Activated CD8-positive, alpha-beta T cell treated with anti-CD3 and anti-CD28 coated beads, Interleukin-2, amount 10 ng/mL, durations not matched to agents 7 days and 5 days (primary cell): Measurements from ENCODE around the gene SEC23B. TPM values are rescaled to one million over a fixed set of nuclear protein-coding genes. Genes with fewer than 3 reads are reported as not detected.
"Not testable (repeated sequence)": the region's sequence is repeated elsewhere in the genome, so short reads cannot be mapped to it uniquely, and the experiment has no call there.

Experiments
- ATAC-seq: fragments of 150-1000 bp; cut with Tn5 transposase; one replicate; pipeline ENCODE4 v1.10.0; 2021; ENCODE audit warnings: moderate library complexity
- CTCF ChIA-PET: fragments of 350-600 bp; sonication (Branson Sonifier 250); formaldehyde crosslinking; loops from one replicate; lab custom pipeline; 2021; ENCODE audit warnings: antibody characterized with exemption; lab: Charles Lee
- POLR2A ChIA-PET: fragments of 350-600 bp; sonication (Branson Sonifier 250); formaldehyde crosslinking; loops from one replicate; lab custom pipeline; 2021; ENCODE audit warnings: antibody characterized with exemption; lab: Charles Lee
- DNase-seq: peaks from one replicate; pipeline ENCODE4 v3.0.0-alpha.2; 2020
- H3K27ac Mint-ChIP-seq: one replicate; pipeline ENCODE4 v1.8.0; 2021; ENCODE audit warnings: mild to moderate bottlenecking, mixed read lengths
- H3K27me3 Mint-ChIP-seq: one replicate; pipeline ENCODE4 v1.8.0; 2021; ENCODE audit warnings: low read depth, mixed read lengths
- H3K36me3 Mint-ChIP-seq: one replicate; pipeline ENCODE4 v1.8.0; 2021; ENCODE audit warnings: low read depth, mixed read lengths
- H3K4me1 Mint-ChIP-seq: one replicate; pipeline ENCODE4 v1.8.0; 2021; ENCODE audit warnings: low read depth, mixed read lengths
- H3K4me3 Mint-ChIP-seq: one replicate; pipeline ENCODE4 v1.8.0; 2021; ENCODE audit warnings: mild to moderate bottlenecking, mixed read lengths
- H3K9me3 Mint-ChIP-seq: one replicate; pipeline ENCODE4 v1.8.0; 2022; ENCODE audit warnings: mixed read lengths; ENCODE audit not compliant: insufficient read depth
- total RNA-seq, 2 experiments: library from RNA; stranded (reverse); gene quantifications; one replicate each; pipeline ENCODE4 v1.2.3, GENCODE V29; 2021

Gene SEC23B
- total RNA-seq, 2 experiments from 2014 or later, result 59.6 to 63.9 TPM

DNA sequence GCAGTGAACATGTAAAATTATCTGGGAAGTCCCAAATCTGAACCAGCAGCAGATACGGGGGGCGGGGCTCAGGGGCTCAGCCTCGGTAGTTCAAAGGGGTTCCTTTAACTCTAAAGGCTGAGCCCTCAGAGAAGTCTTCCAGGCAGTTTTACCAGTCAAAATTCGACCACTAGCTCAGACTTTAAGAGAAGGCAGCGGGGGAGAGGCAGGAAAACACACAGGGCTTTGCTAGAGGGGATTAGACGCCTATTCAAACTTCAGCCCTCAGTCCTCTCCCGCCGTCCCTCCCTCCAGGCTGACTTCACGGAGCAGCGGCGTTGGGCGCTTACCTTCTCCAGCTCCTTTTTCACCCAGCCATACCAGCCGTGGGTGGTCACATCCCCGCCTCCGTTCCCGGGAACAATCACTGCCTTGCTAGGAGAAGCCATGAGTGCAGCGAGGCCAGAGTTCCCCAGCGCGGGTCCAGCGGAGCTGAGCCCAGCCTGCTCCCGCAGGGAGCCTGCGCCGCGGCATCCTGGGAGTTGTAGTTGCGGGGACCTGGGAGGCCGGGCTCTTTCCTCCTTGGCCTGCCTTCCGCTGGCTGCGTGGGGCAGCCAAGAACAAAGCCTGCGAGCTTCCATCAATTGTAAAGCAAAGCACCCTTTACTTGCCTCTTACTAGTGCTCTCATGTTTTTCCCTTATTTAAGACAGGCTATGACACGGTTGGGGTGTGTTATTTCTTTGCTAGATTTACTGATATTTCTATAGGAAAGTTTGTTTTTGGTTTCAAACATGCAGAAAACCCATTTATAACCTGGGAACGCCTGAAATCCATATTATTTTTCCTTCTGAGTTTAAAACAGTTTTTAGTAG is 10.8 kb upstream of the SEC23B start, which contains the start of gene RBBP9:
RBBP9 (minus strand) TSS at position 486 of the 853 bp plus-strand sequence; CDS start at position 428, 58 bp downstream.
- H3K9me3 Mint-ChIP-seq, result no peaks in the 10 kb centered on the region
- peaks cover 22% of the 10 kb centered on the region for H3K4me1 Mint-ChIP-seq
- H3K36me3 Mint-ChIP-seq, result peaks cover 12% of the 10 kb centered on the region
- ATAC-seq (peak; percentile 100), DNase-seq (peak; percentile 81)
- peak within 1 kb of the TSS; percentile 95 for H3K4me3 Mint-ChIP-seq
- ChIA-PET CTCF (interaction anchor here (0.9 to 3.0 kb wide), 4 partner anchors 11 to 85 kb away, joined by 3 to 34 read pairs (median 6); partner anchors contain the start of genes DZANK1, POLR3F and SEC23B), POLR2A (interaction anchor here (0.7 to 3.4 kb wide), 5 partner anchors 10 to 70 kb away, joined by 3 to 54 read pairs (median 5); partner anchors contain the start of genes DZANK1, POLR3F and SEC23B)
- H3K27me3 Mint-ChIP-seq, result no peaks in the 10 kb centered on the region
- H3K27ac Mint-ChIP-seq, result peak within 1 kb of the TSS; percentile 83

DNA sequence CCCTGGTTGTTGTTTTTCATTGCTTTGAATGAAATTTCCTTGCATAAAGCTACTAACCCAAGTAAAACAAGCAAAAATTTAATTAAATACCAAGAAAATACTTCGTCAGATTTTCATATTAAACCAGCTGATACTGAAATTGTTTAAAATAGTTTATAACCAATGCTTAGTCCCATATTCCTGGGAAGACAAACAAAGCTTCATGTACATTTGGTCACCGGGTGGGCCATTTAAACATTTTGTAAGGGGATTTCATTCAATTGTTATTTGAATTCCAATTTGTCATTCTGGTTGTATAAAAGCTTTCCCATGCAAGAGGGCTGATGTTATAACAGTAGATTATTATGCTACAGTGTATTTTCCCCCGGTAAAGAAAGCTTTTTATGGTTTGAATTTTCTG is 10.1 kb upstream of the SEC23B start:
- Mint-ChIP-seq H3K27ac (no peak overlapping the region), H3K9me3 (no peaks in the 10 kb centered on the region)

DNA sequence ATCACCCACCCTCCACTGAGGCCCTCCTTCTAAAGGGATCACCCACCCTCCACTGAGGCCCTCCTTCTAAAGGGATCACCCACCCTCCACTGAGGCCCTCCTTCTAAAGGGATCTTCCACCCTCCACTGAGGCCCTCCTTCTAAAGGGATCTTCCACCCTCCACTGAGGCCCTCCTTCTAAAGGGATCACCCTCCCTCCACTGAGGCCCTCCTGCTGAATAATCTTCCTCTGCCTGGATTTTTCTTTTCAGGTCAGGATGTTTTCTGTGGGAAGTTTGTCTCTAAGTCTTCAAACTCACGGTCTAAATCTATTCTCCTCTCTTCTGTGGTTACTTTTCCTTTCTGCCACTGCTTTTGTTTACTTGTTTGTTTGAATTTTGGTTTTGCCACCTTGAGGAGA is 6.1 kb upstream of the SEC23B start:
- peaks cover 18% of the 10 kb centered on the region for H3K4me1 Mint-ChIP-seq
- H3K9me3 Mint-ChIP-seq, DNase-seq, ATAC-seq, H3K27ac Mint-ChIP-seq, H3K27me3 Mint-ChIP-seq, H3K36me3 Mint-ChIP-seq, CTCF ChIA-PET, H3K4me3 Mint-ChIP-seq, POLR2A ChIA-PET: not testable (repeated sequence)

More for the DNA sequence above, 10.1 kb upstream of the SEC23B start:
- CTCF ChIA-PET, result interaction anchor here (0.9 to 3.0 kb wide), 4 partner anchors 11 to 85 kb away, joined by 3 to 34 read pairs (median 6); partner anchors contain the start of genes DZANK1, POLR3F and SEC23B
- no peak for DNase-seq
- H3K4me1 Mint-ChIP-seq, result peaks cover 22% of the 10 kb centered on the region
- H3K27me3 Mint-ChIP-seq, result no peaks in the 10 kb centered on the region
- H3K36me3 Mint-ChIP-seq, result peaks cover 10% of the 10 kb centered on the region
- H3K4me3 Mint-ChIP-seq, result peak overlapping the region; percentile 95
- no peak for ATAC-seq
- POLR2A ChIA-PET, result interaction anchor here (1.1 to 3.4 kb wide), 4 partner anchors 9 to 69 kb away, joined by 3 to 54 read pairs (median 15); partner anchors contain the start of genes DZANK1, POLR3F and SEC23B

DNA sequence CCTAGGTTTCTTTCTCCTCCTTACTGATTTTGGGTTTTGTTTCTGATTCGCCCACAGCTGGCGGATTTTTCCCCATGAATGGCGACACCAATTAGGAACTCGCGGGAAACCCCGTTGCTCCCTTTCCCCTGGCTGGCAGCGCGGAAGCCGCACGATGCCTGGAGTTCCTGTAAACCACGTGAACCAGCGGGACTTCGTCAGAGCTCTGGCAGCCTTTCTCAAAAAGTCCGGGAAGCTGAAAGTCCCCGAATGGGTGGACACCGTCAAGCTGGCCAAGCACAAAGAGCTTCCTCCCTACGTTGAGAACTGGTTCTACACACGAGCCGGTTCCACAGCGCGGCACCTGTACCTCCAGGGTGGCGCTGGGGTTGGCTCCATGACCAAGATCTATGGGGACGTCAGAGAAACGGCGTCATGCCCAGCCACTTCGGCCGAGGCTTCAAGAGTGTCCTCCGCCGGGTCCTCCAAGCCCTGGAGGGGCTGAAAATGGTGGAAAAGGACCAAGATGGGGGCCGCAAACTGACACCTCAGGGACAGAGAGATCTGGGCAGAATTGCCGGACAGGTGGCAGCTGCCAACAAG is 3.2 kb upstream of the SEC23B start:
- POLR2A ChIA-PET, result no interaction called here
- peaks cover 32% of the 10 kb centered on the region for H3K4me1 Mint-ChIP-seq
- no peak overlapping the region for H3K27ac Mint-ChIP-seq
- CTCF ChIA-PET, result no interaction called here
- peaks cover 8% of the 10 kb centered on the region for H3K36me3 Mint-ChIP-seq
- no peak for DNase-seq
- no peaks in the 10 kb centered on the region for H3K9me3 Mint-ChIP-seq
- H3K4me3 Mint-ChIP-seq, result no peak overlapping the region
- no peak for ATAC-seq
- H3K27me3 Mint-ChIP-seq, result no peaks in the 10 kb centered on the region

DNA sequence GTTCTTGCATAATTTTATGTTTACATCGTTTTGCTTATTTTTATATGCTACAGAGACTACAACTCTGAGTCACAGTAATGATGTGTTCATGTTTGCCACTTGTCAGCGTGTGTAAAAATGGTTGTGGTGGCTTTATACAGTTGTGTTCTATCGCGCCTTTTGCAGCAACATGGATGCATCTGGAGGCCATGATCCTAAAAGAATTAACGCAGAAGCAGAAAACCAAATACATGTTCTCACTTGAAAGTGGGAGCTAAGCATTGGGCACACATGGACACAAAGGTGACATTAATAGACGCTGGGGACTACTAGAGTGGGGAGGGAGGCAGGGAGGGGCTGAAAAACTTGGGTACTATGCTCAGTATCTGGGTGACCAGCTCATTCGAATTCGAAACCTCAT is 996 bp upstream of the SEC23B start:
- ChIA-PET POLR2A (interaction anchor here (0.7 to 3.1 kb wide), 13 partner anchors 8 to 541 kb away, joined by 3 to 54 read pairs (median 4); partner anchors contain the start of genes DZANK1, POLR3F, RBBP9 and SMIM26), CTCF (interaction anchor here (0.9 to 3.9 kb wide), 10 partner anchors 9 to 93 kb away, joined by 3 to 34 read pairs (median 3); partner anchors contain the start of genes POLR3F and RBBP9)
- H3K27ac Mint-ChIP-seq, result peak overlapping the region; percentile 99
- no peaks in the 10 kb centered on the region for H3K27me3 Mint-ChIP-seq
- no peak for ATAC-seq
- H3K36me3 Mint-ChIP-seq, result peaks cover 29% of the 10 kb centered on the region
- peak; percentile 42 for DNase-seq
- peaks cover 51% of the 10 kb centered on the region for H3K4me1 Mint-ChIP-seq
- no peaks in the 10 kb centered on the region for H3K9me3 Mint-ChIP-seq
- H3K4me3 Mint-ChIP-seq, result peak overlapping the region; percentile 94

DNA sequence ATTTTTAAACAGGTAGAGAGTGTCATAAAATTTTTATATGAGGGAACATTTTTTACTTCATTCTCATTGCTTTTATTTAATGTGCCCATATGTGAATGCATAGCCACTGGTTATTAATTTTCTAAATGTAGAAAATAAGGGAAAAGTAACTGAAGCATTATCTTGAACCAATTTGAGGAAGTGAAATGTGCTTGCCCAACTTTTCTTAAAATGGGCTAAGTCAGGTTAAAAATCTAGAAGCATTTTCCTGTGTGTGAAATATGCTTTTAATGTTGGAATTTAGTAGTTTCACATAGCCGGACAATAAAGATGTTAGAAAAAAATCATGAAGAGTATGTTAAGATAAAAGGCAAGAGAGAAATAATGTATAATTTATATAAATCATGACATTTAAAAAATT is 3.8 kb downstream of the SEC23B start:
- POLR2A ChIA-PET, result no interaction called here
- ATAC-seq (no peak), DNase-seq (no peak)
- H3K9me3 Mint-ChIP-seq, result no peaks in the 10 kb centered on the region
- peaks cover 55% of the 10 kb centered on the region for H3K4me1 Mint-ChIP-seq
- no peak overlapping the region for H3K4me3 Mint-ChIP-seq
- H3K27me3 Mint-ChIP-seq, result no peaks in the 10 kb centered on the region
- H3K27ac Mint-ChIP-seq, result no peak overlapping the region
- CTCF ChIA-PET, result no interaction called here
- peaks cover 53% of the 10 kb centered on the region for H3K36me3 Mint-ChIP-seq

DNA sequence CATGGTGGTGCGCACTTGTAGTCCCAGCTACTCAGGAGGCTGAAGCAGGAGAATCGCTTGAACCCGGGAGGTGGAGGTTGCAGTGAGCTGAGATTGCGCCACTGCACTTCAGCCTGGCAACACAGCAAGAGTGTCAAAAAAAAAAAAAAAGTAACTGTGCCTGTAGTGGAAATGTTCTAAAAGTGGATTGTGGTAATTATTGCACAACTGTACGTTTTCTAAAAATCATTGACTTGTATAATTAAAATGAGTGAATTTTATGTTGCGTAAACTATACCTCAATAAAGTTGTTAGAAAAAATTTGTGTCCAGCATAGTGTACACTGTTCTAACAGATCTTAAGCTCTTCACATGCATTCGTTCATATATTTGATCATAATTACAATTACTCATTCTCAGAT is 5.5 kb downstream of the SEC23B start:
- ChIA-PET POLR2A (no interaction called here), CTCF (no interaction called here)
- peaks cover 46% of the 10 kb centered on the region for H3K4me1 Mint-ChIP-seq
- DNase-seq (no peak), ATAC-seq (no peak)
- no peak overlapping the region for H3K27ac Mint-ChIP-seq
- no peak overlapping the region for H3K4me3 Mint-ChIP-seq
- H3K27me3 Mint-ChIP-seq, result no peaks in the 10 kb centered on the region
- H3K9me3 Mint-ChIP-seq, result no peaks in the 10 kb centered on the region
- H3K36me3 Mint-ChIP-seq, result peaks cover 51% of the 10 kb centered on the region

DNA sequence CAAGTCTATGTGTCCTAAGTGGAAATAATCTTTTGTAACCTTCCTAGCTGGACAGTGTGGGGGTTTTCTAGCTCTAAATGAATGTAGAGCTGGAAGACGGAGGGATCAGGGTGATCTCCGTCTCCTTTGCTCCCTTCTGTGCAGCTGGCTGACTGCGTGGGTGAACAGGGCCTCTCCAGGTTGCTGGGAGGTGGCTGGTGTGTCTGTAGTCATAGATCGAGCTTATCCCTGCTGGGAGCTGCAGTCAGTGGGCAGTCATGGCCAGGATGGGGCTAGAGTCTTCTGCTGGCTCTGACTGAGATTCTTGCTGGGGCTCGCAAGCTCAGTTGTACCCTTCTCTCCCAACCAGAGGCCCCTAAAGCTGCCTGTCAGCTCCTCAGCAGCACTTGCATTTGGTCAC is 6.4 kb downstream of the SEC23B start:
- Mint-ChIP-seq H3K9me3 (no peaks in the 10 kb centered on the region), H3K27me3 (no peaks in the 10 kb centered on the region), H3K36me3 (peaks cover 47% of the 10 kb centered on the region), H3K4me3 (no peak overlapping the region), H3K27ac (no peak overlapping the region), H3K4me1 (peaks cover 37% of the 10 kb centered on the region)
- DNase-seq (no peak), ATAC-seq (no peak)
- CTCF ChIA-PET, result interaction anchor here (0.6 kb wide), 1 partner anchor 15 kb away, joined by 3 read pairs; no protein-coding TSS in a partner anchor
- POLR2A ChIA-PET, result no interaction called here

DNA sequence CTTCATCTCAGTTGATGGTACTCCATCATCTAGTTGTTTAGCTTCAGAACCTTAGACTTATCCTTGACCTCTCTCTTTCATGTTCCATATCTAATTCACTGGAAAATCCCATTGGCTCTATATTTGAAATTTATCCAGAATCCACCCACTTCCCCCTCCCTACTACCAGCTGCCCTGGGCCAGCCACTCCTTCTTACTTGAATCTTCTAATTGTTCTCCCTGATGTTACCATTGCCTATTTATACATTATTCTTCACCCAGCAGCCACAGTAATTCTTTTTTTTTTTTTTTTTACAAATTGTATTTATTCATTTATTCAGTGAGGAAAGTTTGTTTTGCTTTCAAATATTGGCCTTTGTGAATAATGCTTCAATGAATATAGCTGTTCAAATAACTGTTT is 8.2 kb downstream of the SEC23B start:
- DNase-seq (no peak), ATAC-seq (no peak)
- H3K27ac Mint-ChIP-seq, result no peak overlapping the region
- H3K27me3 Mint-ChIP-seq, result no peaks in the 10 kb centered on the region
- no peaks in the 10 kb centered on the region for H3K9me3 Mint-ChIP-seq
- ChIA-PET CTCF (no interaction called here), POLR2A (interaction anchor here (1.9 kb wide), 1 partner anchor 9 kb away, joined by 7 read pairs; the partner anchor contains the start of gene SEC23B)
- no peak overlapping the region for H3K4me3 Mint-ChIP-seq
- H3K4me1 Mint-ChIP-seq, result peaks cover 19% of the 10 kb centered on the region
- peaks cover 31% of the 10 kb centered on the region for H3K36me3 Mint-ChIP-seq

DNA sequence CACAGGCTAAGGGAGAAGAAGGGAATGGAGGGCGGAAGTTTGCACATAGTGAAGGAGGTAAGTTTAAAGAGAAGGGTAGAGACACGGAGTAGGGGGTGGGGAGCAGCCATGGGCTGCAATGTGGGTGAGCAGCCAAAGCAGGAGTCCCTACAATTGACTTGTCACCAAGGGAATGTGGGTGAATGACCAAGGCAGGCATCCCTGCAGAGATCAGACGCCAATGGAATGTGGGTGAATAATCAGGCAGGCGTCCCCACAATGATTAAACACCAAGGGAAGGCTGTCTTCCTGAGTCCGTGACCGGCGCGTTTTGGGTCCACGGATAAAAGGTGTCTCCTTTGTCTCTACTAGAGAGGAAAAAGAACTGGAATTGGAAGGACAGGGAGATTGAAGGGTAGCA is 14.3 kb downstream of the SEC23B start:
- H3K27ac Mint-ChIP-seq, H3K4me1 Mint-ChIP-seq, CTCF ChIA-PET, H3K9me3 Mint-ChIP-seq, ATAC-seq, H3K27me3 Mint-ChIP-seq, DNase-seq, POLR2A ChIA-PET, H3K4me3 Mint-ChIP-seq: not testable (repeated sequence)
- H3K36me3 Mint-ChIP-seq, result peaks cover 23% of the 10 kb centered on the region

DNA sequence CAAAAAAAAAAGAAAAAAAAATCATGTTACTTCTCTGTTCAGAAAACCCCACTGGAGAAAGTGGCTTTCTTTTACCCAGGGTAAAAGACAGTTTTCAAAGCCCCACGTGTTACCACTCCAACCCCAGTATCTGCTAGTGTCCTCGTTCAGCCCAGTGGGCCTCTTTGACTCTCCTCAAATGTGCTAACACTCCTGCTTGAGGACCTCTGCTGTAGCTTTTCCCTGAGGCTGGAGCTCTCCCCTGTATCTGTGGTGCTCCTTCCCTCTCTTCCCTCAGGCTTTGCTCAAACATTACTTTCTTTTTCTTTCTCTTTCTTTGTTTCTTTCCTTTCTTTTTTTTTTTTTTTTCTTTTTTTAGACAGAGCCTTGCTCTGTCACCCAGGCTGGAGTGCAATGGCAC is 15.3 kb downstream of the SEC23B start:
- no peak overlapping the region for H3K4me3 Mint-ChIP-seq
- DNase-seq, result no peak
- no peak overlapping the region for H3K27ac Mint-ChIP-seq
- no peaks in the 10 kb centered on the region for H3K9me3 Mint-ChIP-seq
- POLR2A ChIA-PET, result no interaction called here
- H3K36me3 Mint-ChIP-seq, result peaks cover 30% of the 10 kb centered on the region
- no peaks in the 10 kb centered on the region for H3K4me1 Mint-ChIP-seq
- CTCF ChIA-PET, result no interaction called here
- H3K27me3 Mint-ChIP-seq, result no peaks in the 10 kb centered on the region
- ATAC-seq, result no peak
